Fibroblast of lung (primary cell): Measurements from ENCODE around the gene DENND1A.

Experiments used
- EZH2 ChIP-seq: IDR thresholded peaks from 2 replicates; pipeline ENCODE4 v1.5.1; 2012; ENCODE audit warnings: low read length, control low read depth, mild to moderate bottlenecking; ENCODE audit errors: missing control alignments
- TF ChIP-seq, protein P1 (sequence below), 2 donors: IDR thresholded peaks in 1 of 2; conservative IDR thresholded peaks in 1 of 2; 1 replicate in 1 of 2; 2 replicates in 1 of 2; pipeline ENCODE4 v1.5.1; 2011 to 2012; ENCODE audit warnings: low read length in 2 of 2, control low read depth in 1 of 2, inconsistent platforms in 1 of 2, low read depth in 1 of 2, mild to moderate bottlenecking in 1 of 2

DNA sequence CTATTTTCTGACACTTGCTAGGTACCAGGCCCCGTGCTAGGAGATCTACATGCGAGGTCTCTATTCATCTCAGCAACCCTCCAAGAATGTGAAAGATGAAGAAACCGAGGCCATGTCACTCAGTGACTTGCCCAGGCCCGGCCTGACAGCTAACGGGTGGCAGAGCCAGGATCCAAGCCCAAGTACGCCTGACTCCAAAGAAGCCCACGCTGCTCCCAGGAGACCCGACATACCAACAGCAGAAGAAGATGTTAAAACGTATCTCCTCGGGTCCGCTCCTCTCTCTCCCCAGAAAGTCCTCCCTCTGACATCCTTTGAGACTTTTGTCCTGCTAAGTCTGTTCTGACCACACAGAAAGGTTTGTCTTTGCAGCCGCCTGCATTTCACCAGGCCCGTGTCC, 508.7 kb downstream of the DENND1A start:
- TF ChIP-seq EZH2 = no peak
- TF ChIP-seq, protein P1, sequence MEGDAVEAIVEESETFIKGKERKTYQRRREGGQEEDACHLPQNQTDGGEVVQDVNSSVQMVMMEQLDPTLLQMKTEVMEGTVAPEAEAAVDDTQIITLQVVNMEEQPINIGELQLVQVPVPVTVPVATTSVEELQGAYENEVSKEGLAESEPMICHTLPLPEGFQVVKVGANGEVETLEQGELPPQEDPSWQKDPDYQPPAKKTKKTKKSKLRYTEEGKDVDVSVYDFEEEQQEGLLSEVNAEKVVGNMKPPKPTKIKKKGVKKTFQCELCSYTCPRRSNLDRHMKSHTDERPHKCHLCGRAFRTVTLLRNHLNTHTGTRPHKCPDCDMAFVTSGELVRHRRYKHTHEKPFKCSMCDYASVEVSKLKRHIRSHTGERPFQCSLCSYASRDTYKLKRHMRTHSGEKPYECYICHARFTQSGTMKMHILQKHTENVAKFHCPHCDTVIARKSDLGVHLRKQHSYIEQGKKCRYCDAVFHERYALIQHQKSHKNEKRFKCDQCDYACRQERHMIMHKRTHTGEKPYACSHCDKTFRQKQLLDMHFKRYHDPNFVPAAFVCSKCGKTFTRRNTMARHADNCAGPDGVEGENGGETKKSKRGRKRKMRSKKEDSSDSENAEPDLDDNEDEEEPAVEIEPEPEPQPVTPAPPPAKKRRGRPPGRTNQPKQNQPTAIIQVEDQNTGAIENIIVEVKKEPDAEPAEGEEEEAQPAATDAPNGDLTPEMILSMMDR (conservative IDR thresholded peaks at IDR 0.05 in 1 of 2, IDR thresholded peaks at IDR 0.05 in 1 of 2; ENCODE audit: low read depth in 1 of 2, low read length in 2 of 2) = no peak
